Spleen (tissue), 11 donors: ENCODE results near the gene RTL1. TPM values are rescaled to one million over a fixed set of nuclear protein-coding genes. Genes with fewer than 3 reads are reported as not detected.
A peak's percentile ranks its signal among the peaks of the same experiment; 100 is the strongest.

Experiments used
- DNase-seq: peaks from one replicate; pipeline ENCODE4 v3.0.0-alpha.2; 2020
- H3K27ac ChIP-seq, 8 donors: fragments of 200-600 bp; sonication (generic) in 7 of 8; 1 replicate in 4 of 8; 2 replicates in 4 of 8; pipeline versions ENCODE4 v1.5.0 to v1.8.0; 2016 to 2021; ENCODE audit warnings: inconsistent platforms in 4 of 8, mild to moderate bottlenecking in 4 of 8, moderate library complexity in 1 of 8
- H3K27me3 ChIP-seq, 7 donors: fragments of 200-600 bp; sonication (generic) in 6 of 7; replicated peaks in 1 of 7; 1 replicate in 4 of 7; 2 replicates in 3 of 7; pipeline versions ENCODE4 v1.5.0 to v1.8.0; 2016 to 2021; ENCODE audit warnings: inconsistent platforms in 3 of 7, mild to moderate bottlenecking in 1 of 7
- H3K36me3 ChIP-seq, 6 donors: fragments of 200-600 bp; sonication (generic) in 5 of 6; 1 replicate in 4 of 6; 2 replicates in 2 of 6; pipeline versions ENCODE4 v1.5.0 to v1.8.0; 2016 to 2021; ENCODE audit warnings: inconsistent platforms in 2 of 6
- H3K4me1 ChIP-seq, 6 donors: fragments of 200-600 bp; sonication (generic) in 5 of 6; 1 replicate in 3 of 6; 2 replicates in 3 of 6; pipeline versions ENCODE4 v1.5.0 to v1.8.0; 2016 to 2021; ENCODE audit warnings: inconsistent platforms in 3 of 6
- H3K4me3 ChIP-seq, 8 donors: fragments of 200-600 bp; sonication (generic) in 7 of 8; 1 replicate in 4 of 8; 2 replicates in 4 of 8; pipeline versions ENCODE4 v1.5.0 to v1.8.0; 2016 to 2021; ENCODE audit warnings: inconsistent platforms in 4 of 8, mild to moderate bottlenecking in 4 of 8, moderate library complexity in 2 of 8
- H3K9me3 ChIP-seq, 8 donors: fragments of 200-600 bp; sonication (generic) in 7 of 8; 1 replicate in 4 of 8; 2 replicates in 4 of 8; pipeline versions ENCODE4 v1.5.0 to v1.8.0; 2016 to 2021; ENCODE audit warnings: inconsistent platforms in 4 of 8
- POLR2A ChIP-seq, 3 donors: fragments of 450-650 bp; IDR thresholded peaks; one replicate each; pipeline ENCODE4 v1.5.1; 2017; ENCODE audit warnings: antibody characterized with exemption in 3 of 3, mild to moderate bottlenecking in 1 of 3
- POLR2AphosphoS5 ChIP-seq, 3 donors: sonication (generic); formaldehyde crosslinking; IDR thresholded peaks; one replicate each; pipeline ENCODE4 v1.5.1; 2017; ENCODE audit warnings: antibody characterized with exemption in 3 of 3
- WGBS, 5 donors: extraction: QIAGEN DNeasy Blood & Tissue Kit in 3 of 5; methylation state at CpG; one replicate each; pipeline versions ENCODE4 v1.1.5 to v1.1.7; 2013 to 2018; 5-methylcytosine and 5-hydroxymethylcytosine counted together
- intact Hi-C: fragments of 100-400 bp; cut with DNase I; formaldehyde crosslinking; loops from one replicate; pipeline ENCODE4 v1.15.0; 2023; ENCODE audit warnings: low total_unique reads
- polyA plus RNA-seq, 3 donors: library from polyadenylated mRNA; stranded (reverse); fragments of 200-250 nt; gene quantifications; one replicate each; pipeline ENCODE4 v1.2.1, GENCODE V29; 2013
- total RNA-seq, 7 donors: library from RNA; depleted of rRNA in 3 of 7; stranded (reverse); fragments of >200 nt in 3 of 7; fragmentation: NEBNext Ultra II Directional in 4 of 7; extraction: Animal tissue kit (Norgen Biotek cat#: 25700) in 4 of 7; gene quantifications; one replicate each; pipeline versions ENCODE4 v1.1.0 to v1.2.1, GENCODE V29; 2016 to 2021
- TF ChIP-seq, protein P1 (sequence below), 11 experiments: fragments of 200-600 bp in 7 of 11; fragments of 450-650 bp in 4 of 11; sonication (generic) in 4 of 11; IDR thresholded peaks in 8 of 11; conservative IDR thresholded peaks in 3 of 11; 1 replicate in 7 of 11; 2 replicates in 4 of 11; pipeline versions ENCODE4 v1.4.0 to v1.8.0; 2016 to 2021; ENCODE audit warnings: antibody characterized with exemption in 11 of 11, inconsistent platforms in 4 of 11, mild to moderate bottlenecking in 1 of 11
- donor health status: healthy with polysubstance abuse.
- donor health status: DM: no; HTN: no; CAD: no; lungs with moderate emphysema.
- donor health status: DM: no; HTN: no; CAD: no.
- donor health status: Bipolar disorder and iron deficiency.
- donor health status: healthy.
- donor health status: DM: no; HTN: no; CAD: no.
- donor health status: DM: yes; HTN: yes; CAD: no.

Gene RTL1
- total and polyA plus RNA-seq, 10 donors: under 0.01 TPM; not detected in 9

DNA sequence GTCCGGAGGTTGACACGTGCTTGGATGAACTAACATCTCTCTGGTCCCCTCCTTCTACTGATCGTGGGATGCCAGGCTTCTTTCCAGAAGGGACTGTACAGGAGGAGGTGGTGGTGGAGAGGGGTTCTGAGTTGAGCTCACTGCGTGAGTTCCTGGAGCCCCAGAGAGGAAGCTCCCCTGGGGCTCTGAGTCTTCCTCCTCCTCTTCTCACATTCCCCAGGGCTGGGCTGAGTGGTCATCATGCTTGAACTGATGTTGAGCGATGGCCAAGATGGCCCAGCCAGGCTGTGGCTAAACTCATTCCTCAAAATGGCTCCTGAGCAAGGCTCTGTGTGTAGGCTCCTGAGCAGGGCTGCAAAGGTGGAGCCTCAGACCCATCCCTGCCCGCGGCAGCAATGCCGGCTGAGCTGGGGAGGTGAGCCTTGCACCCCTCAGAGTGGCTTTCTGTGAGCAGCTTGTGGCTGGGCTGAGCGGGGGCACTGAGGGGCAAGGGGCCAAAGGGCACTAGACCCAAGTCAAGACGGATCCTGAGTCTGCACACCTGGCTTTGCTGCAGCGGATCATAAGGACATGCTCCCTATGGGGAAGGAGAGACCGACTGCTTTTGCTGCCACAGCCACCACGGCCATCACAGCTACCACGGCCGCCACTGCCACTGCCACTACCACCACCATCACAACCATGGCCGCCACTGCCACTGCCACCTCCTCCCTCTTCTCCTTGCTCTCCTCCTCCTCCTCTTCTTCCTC is 42.2 kb downstream of the RTL1 start:
- intact Hi-C loops: no loop called here
- DNase-seq: peak; percentile 50
- no peaks in the 10 kb centered on the region for H3K4me1 ChIP-seq
- 85 to 94% (median 91%) methylated on average over 12 to 16 of the region's 16 CpGs for WGBS, 5 donors
- no peaks in the 10 kb centered on the region for H3K36me3 ChIP-seq
- no peaks in the 10 kb centered on the region for H3K9me3 ChIP-seq
- H3K27me3 ChIP-seq: peaks cover 0 to 4% (median 0%) of the 10 kb centered on the region in 7 donors
- H3K4me3 ChIP-seq: no peak overlapping the region
- no peak for TF ChIP-seq POLR2AphosphoS5 (IDR thresholded peaks at IDR 0.05)
- TF ChIP-seq, protein P1, sequence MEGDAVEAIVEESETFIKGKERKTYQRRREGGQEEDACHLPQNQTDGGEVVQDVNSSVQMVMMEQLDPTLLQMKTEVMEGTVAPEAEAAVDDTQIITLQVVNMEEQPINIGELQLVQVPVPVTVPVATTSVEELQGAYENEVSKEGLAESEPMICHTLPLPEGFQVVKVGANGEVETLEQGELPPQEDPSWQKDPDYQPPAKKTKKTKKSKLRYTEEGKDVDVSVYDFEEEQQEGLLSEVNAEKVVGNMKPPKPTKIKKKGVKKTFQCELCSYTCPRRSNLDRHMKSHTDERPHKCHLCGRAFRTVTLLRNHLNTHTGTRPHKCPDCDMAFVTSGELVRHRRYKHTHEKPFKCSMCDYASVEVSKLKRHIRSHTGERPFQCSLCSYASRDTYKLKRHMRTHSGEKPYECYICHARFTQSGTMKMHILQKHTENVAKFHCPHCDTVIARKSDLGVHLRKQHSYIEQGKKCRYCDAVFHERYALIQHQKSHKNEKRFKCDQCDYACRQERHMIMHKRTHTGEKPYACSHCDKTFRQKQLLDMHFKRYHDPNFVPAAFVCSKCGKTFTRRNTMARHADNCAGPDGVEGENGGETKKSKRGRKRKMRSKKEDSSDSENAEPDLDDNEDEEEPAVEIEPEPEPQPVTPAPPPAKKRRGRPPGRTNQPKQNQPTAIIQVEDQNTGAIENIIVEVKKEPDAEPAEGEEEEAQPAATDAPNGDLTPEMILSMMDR (IDR thresholded peaks at IDR 0.05 in 8 of 11, conservative IDR thresholded peaks at IDR 0.05 in 3 of 11): no peak
- H3K27ac ChIP-seq: no peak overlapping the region

DNA sequence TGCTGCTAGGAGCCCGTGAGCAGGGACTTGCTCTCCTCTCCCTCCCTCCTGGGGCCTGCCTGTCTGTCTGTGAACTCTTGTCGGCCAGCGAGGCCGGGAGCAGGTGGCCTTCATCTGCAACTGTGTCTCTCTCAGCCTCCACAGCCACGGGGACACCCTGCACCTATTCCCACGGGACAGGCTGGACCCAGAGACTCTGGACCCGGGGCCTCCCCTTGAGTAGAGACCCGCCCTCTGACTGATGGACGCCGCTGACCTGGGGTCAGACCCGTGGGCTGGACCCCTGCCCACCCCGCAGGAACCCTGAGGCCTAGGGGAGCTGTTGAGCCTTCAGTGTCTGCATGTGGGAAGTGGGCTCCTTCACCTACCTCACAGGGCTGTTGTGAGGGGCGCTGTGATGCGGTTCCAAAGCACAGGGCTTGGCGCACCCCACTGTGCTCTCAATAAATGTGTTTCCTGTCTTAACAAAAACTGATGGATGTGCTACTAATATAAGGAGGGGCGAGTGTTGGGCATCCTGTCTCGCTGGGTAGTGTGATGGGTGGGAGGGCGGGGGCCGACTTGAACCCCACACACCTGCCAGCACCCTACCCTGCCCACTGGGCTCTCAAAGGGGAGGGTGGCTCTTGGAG is 42.9 kb downstream of the RTL1 start:
- H3K4me1 ChIP-seq: no peaks in the 10 kb centered on the region
- WGBS, 5 donors: 72 to 83% (median 75%) methylated on average over 8 to 19 of the region's 19 CpGs
- H3K27ac ChIP-seq: no peak overlapping the region
- TF ChIP-seq POLR2A (IDR thresholded peaks at IDR 0.05) (no peak), POLR2AphosphoS5 (IDR thresholded peaks at IDR 0.05) (no peak)
- TF ChIP-seq, protein P1 (IDR thresholded peaks at IDR 0.05 in 8 of 11, conservative IDR thresholded peaks at IDR 0.05 in 3 of 11): no peak
- H3K9me3 ChIP-seq: no peaks in the 10 kb centered on the region
- no peak overlapping the region for H3K4me3 ChIP-seq
- intact Hi-C loops: no loop called here
- DNase-seq: peak; percentile 66
- H3K27me3 ChIP-seq: peaks cover 0 to 4% (median 0%) of the 10 kb centered on the region in 7 donors
- H3K36me3 ChIP-seq: no peaks in the 10 kb centered on the region

DNA sequence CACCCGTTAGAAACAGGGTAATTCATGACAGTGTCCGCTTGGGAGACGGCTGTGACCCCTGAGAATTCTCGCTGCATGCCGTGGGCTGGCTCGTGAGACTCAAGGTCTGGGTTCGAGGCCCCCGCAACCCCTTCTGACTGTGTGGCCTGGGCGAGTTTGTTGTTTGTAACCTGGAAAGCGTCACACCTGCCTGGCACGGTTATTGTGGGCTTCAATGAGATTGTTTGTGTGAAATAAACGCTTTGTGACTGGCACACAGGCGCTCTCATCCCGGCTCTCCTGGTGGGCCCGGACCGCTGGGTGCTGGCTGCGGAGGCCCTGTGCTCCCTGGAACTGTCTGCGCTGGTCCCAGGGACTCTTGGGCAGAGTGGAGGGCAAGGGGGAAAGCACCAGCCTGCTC is 43.7 kb downstream of the RTL1 start:
- TF ChIP-seq POLR2A (IDR thresholded peaks at IDR 0.05) (no peak), POLR2AphosphoS5 (IDR thresholded peaks at IDR 0.05) (no peak)
- TF ChIP-seq, protein P1 (IDR thresholded peaks at IDR 0.05 in 8 of 11, conservative IDR thresholded peaks at IDR 0.05 in 3 of 11): no peak
- Histone ChIP-seq H3K27ac (no peak overlapping the region), H3K4me1 (no peaks in the 10 kb centered on the region), H3K4me3 (no peak overlapping the region), H3K27me3 (peaks cover 0 to 4% (median 0%) of the 10 kb centered on the region in 7 donors), H3K36me3 (no peaks in the 10 kb centered on the region), H3K9me3 (no peaks in the 10 kb centered on the region)
- intact Hi-C loops: loop anchor here (10.0 kb wide), 1 partner anchor 375 kb away; no protein-coding TSS in a partner anchor
- 89 to 97% (median 92%) methylated on average over 14 to 18 of the region's 18 CpGs for WGBS, 5 donors
- peak; percentile 36 for DNase-seq

DNA sequence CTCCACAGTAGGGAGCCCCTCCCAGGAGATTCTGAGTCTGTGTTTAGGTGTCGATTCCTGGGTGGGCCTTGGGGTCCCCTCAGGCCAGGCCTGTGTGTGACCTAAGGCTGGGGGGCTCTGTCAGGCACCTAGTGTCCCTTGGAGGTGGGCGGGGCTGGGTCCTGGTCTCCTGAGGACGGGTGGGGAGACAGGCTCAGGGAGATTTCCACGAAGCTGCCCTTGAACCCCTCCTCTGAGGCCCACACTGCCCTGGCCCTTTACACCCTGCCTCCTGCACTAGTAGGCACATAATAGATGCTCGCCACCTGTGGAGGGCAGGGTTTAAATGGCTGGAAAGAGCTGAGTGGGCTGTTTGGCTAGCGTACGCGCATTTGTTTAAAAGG is 44.7 kb downstream of the RTL1 start:
- H3K36me3 ChIP-seq: no peaks in the 10 kb centered on the region
- intact Hi-C loops: loop anchor here (10.0 kb wide), 1 partner anchor 376 kb away; no protein-coding TSS in a partner anchor
- H3K4me3 ChIP-seq: no peak overlapping the region
- 66 to 83% (median 74%) methylated on average over 5 to 8 of the region's 8 CpGs for WGBS, 5 donors
- no peaks in the 10 kb centered on the region for H3K9me3 ChIP-seq
- DNase-seq: peak; percentile 48
- TF ChIP-seq POLR2A (IDR thresholded peaks at IDR 0.05): no peak
- TF ChIP-seq, protein P1 (IDR thresholded peaks at IDR 0.05 in 8 of 11, conservative IDR thresholded peaks at IDR 0.05 in 3 of 11): no peak
- no peak for TF ChIP-seq POLR2AphosphoS5 (IDR thresholded peaks at IDR 0.05)
- H3K27me3 ChIP-seq: peaks cover 0 to 4% (median 0%) of the 10 kb centered on the region in 7 donors
- no peak overlapping the region for H3K27ac ChIP-seq
- H3K4me1 ChIP-seq: no peaks in the 10 kb centered on the region
